Islet of Langerhans (tissue), 1 donor: ENCODE measurements around the gene GPR146.

Experiments used
- FAIRE-seq: peaks from one replicate; lab custom pipeline; 2011; peaks lifted over from hg19 to GRCh38; lab: Jason Lieb, UNC

GPR146 gene

DNA sequence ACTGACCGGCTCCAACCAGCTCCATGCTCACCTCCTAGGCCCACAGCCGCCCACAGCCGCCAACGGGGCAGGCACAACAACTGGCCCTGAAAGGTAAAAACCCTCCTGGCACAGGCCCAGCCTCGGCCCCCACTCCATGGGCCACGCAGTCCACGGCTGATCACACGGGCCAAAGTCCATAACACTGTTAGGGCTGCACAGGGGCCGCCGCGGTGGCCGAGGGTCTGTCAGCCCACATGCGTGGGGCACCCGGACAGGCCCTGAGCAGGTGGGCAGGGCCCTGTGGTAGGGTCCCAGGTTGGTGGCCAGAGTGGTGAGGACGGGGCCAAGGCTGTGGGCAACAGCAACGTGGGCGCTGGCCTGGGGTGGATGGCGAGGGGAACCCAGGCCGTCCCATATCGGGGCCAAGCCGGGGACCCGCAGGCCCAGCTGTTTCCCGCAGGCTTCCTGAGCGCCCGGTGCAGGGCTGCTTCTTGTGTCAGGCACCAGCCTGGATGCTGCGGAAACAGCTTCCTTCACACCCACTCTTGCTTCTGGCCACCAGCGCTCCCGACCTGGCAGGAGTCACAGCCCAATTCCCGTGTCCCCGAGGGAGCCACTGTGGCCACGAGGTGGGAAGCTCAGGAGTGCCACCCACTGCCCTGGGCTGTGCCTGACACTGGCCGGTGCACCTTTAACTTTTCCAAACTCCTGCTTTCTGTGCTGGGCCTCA lies 32.2 kb upstream of the GPR146 start:
- FAIRE-seq, result no peak

DNA sequence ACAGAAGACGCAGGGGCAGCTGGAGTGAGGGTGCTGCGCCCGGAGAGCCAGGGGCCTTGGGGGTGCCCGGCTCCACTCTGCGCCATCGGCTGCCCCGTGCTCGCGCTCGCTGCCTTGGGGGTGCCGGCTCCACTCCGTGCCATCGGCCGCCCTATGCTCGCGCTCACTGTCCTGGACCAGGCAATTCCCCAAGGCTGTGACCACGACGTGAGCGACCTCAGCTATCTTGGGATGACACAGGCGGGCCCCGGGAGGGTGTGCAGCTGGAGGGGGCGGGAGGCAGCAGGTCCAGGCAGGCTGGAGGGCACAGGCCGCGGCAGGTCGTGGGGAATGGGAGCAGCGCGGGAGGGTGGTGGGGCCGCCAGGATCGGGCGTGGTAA lies 31.6 kb upstream of the GPR146 start:
- no peak for FAIRE-seq

DNA sequence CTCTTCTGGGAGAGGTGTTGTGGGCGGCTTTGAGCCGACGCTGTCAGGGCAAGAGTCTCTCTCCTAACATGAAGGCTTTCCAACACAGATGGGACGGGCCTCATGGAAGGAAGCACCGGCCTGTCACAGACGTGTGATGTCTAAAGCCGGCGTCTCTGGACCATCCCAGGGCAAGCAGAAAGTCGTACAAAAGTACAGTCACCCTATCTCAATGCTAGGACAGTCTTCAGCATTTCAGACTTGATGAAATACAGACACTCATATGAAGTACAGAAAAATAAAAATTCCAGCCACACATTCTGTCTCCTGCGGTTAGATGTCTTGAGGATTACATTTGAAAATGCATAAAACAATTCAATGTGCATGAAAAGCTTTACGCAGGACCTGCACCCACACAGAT lies 30.8 kb upstream of the GPR146 start:
- FAIRE-seq, result no peak

DNA sequence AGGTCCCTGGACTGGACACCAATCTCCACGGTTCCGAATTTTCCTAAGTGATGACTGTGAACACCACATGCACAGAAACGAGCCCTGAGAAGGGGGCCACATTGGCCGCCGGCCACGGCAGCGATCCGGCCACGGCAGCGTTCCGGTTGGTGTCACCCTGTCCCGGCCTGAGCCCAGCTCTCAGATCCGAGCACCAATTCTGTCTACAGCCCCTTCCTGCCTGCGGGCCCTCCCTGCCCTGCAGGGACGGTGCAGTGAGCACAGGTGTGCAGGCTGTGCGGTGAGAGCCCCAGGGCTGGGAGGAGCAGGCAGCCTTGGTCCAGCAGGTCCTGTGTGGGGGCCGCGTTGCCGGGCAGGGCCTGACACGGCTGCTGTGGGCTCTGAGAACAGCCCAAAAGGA lies 29.7 kb upstream of the GPR146 start:
- no peak for FAIRE-seq

DNA sequence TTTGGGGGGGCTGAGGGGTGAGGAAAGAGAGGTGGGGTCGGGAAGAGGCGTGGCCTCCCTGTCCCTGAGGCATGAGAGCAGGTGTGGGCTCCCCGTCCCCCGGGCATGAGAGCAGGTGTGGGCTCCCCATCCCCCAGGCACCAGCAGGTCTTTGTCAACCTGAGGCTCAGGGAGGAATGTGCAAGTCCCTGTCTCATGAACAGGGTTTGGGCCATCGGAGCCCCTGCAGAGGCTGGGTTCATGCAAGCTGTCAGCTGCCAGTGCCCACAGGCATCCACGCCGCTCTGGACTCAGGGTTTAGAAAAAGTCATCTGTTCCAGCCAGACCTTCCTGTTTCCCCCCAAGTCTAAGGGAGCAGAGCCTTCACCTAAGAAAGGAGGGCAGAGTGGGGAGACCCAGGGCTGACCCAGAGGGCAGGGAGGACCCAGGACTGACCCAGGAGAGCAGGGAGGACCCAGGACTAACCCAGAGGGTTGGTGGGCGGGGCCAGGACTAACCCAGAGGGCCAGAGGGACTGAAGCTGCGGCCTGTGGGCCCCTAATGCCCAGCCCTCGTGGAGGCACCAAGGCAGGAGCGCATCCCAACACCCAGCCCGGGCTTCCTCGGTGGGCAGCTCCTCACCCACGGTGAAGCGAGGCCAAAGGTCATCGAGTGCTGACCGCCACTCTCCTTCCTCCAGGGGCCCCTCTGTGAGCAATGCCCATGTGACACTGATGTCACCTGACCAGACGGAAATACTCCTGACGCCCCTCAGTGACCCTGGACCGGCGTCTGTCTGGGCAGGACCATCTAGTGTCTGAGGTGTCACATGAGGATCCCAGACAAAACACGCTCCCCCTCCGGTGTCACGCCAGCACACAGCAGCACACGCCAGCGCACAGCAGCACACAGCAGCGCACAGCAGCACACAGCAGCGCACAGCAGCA lies 28.9 kb upstream of the GPR146 start:
- no peak for FAIRE-seq

DNA sequence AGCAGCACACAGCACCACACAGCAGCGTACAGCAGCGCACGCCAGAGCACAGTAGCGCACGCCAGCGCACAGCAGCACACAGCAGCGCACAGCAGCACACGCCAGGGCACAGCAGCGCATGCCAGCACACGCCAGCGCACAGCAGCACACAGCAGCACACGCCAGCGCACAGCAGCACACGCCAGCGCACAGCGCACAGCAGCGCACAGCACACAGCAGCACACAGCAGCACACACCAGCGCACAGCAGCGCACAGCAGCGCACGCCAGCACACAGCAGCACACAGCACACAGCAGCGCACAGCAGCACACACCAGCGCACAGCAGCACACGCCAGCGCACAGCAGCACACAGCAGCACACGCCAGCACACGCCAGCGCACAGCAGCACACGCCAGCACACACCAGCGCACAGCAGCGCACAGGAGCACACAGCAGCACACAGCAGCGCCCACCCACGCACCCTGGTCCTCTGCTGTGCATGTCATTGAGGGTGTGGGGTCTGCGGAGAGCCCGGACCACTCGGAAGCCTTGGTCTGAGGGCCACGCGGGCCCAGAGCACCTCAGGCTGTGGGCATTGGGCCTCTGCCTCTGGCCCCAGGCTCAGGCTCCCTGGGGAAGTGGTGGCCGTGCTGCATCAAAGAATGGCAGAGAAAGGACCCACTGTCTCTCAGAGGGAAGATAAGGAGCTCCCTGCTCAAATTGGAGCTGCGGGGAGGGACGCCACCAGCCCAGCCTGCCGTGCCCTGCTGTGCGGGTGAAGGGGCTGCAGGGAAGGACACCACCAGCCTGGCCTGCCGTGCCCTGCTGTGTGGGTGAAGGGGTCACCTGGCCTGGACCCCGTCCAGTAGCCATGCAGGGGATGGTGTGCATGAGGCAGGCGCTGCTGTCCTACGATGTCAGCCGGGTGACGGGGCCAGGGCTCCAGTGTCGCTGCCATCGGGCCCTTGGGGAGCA lies 27.5 kb upstream of the GPR146 start:
- FAIRE-seq, result no peak

DNA sequence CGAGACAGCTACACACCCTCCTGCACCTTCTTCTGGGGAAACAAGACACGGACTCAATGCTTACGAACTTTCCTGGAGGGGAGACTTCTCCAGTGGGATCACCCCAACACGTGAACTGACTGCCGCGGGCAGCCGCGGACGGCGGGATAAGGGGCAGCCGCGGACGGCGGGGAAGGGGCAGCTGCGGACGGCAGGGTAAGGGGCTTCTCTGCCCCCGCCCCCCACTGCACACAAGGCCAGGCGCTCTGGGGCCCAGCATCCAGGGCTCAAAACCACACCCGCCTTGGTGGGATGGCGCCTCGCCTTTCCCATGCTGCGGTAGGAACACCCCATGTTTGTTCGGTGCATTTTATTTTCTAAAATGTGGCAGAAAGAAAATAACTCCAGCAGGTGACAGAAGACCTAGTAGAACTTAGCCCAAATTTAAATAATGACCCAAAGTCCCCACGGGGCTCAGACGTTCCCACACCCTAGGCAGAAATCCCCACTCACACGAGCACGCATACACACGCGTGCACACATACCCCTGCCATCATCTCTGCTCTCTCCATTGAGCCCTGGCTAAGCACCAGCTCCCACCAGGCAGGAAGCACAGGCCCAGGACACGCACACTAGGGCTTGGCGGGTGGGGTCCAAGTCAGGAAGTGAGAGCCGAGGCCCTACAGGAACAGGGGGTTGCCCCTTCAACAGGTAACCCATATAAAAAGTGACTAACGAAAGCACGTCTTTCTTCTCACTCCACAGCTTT lies 26.6 kb upstream of the GPR146 start:
- no peak for FAIRE-seq

DNA sequence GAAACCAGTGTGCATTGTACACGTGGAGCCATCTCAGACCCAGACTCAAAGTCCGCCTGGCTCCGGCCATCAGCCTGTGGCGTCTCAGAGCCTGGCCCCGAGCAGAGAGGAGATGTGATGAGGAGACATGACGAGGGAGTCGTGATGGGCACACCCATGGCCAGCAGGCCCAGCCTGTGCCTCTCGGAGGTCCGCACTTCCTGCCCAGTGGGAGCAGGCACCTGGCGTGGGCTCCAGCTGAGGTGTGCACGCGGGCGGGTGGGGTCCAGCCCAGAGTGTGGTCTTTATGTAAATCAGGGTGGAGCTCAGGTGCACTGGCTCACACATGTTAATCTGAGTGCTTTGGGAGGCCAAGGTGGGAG lies 26.0 kb upstream of the GPR146 start:
- FAIRE-seq, result no peak

DNA sequence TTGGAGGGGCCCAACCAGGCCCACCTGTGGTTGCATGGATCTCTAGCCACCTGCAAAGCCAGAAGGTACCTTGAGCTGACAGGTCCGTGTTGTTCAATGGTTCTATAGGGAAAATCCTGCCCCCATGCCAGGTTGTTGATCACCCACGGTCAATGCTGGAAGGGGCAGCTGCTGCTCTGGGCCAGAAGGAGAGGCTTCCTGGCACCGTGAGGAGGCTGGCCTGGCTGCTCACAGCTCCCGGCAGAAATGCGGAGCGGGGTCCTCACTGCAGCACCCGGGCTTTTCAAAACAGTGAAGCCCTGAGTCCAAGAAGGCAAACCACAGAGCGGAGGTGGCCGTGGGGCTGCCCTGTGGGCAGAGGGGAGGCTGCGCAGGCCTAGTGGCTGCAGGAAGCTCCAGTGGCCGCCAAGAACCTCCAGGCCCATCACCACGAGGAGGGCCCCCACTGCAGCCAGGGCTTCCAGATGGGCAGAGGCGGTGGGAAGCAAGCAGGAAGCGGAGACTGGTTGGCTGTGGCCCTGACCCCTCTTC lies 25.0 kb upstream of the GPR146 start:
- FAIRE-seq, result no peak

DNA sequence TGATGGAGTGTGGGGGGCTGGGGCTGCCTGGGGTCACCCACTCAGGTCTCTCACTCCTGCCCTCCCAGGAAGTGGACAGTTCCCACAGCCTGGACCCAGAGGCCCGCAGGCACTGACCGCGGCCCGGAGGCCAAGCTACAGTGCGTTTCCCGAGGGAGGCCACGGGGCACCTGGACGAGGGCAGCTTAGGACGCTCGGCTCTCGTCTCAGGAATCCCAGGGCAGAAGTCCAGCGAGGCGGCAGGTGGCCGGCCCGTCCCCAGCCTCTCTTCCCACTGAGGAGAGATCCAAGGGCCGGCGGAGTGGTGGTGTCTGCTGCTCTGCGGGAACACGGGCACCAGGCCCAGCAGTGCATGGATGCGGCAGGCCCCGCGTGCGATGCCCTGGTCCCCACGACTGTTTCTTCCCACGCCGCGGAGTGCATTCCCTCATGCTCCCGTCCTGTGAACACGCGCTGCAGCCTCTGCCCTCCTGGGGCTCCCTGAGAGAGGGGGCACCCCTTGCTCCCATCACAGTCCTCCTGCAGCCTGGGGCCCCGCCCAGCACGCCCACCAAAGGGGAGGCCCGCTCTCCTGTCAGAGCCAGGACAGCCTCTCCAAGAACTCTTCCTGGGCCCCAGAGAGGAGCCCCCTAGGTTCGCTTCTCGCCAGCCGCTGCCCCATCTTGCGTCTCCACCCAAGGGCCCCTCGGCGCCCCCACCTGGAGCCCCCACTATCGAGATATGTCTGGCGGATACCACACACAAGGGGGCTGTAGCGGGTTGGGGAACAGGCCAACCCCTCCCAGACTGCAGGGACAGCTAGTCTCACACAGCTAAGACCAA lies 24.3 kb upstream of the GPR146 start:
- FAIRE-seq, result no peak

DNA sequence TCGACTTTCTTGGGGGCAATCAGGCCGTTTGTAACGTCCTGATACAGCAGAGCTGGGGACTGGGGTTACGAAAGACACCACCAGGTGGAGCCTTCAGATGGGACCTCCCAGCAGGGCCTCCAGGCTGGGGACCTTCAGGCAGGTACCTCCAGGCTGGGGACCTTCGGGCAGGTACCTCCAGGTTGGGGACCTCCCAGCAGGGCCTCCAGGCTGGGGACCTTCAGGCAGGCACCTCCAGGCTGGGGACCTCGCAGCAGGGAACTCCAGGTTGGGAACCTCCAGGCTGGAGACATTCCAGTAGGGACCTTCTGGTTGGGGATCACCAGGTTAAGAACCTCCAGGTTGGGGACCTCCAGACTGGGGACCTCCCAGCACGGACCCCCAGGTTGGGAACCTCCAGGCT lies 23.5 kb upstream of the GPR146 start:
- no peak for FAIRE-seq

DNA sequence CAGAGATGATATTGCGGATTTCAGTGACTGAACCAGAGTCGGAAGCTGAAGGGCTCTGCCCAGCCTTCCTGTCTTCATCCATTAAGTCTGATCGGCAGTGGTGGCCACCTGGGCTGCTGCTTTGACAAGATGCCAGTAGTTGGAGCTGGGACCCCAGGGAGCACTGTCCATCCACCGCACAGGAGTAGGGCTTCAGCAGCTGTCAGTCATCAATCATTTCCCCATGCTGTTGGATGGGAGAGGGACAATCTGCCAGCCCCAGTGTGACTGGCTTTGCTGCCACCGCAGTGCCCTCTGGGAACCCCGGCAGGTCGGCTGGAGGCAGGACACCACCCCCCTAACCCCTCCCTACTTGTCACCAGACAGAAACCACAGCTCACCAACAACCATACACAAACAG lies 23.0 kb upstream of the GPR146 start:
- no peak for FAIRE-seq

DNA sequence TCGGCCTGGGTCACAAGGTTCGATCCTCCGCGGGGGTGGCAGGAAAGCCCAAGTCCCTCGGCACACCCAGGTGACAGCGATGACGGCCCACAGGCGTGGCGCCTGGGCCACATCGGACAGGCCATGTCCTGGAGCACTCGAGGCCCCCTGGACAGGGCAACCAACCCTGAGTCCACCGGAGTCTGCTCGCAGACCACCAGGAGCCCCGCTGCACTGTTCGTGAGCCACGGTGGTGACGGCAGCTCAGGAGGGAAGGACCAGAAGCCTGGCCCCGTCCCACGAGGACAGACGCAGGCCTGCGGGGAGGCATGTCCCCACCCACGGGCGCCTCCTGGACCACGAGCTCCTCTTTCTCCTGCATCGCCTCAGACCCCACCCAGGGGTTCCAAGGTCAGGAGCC lies 22.4 kb upstream of the GPR146 start:
- no peak for FAIRE-seq

DNA sequence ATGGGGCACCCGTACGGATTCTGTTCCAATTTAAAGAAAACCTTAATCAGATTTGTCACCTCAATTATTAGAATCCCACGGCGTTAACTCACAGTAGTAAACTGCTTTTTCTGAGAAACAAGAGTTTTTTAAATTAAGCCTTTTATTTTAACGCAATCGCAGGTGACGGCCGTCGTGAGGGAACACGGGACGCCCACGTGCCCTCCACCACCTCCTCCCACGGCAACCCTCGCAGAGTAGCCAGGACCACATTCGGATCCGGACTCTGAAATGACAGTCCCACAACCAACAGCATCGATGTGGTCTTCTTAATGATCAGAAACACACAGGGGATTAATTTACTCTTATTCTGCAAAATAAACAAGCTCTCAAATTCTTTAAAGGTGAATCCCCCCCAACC lies 22.0 kb upstream of the GPR146 start:
- no peak for FAIRE-seq

DNA sequence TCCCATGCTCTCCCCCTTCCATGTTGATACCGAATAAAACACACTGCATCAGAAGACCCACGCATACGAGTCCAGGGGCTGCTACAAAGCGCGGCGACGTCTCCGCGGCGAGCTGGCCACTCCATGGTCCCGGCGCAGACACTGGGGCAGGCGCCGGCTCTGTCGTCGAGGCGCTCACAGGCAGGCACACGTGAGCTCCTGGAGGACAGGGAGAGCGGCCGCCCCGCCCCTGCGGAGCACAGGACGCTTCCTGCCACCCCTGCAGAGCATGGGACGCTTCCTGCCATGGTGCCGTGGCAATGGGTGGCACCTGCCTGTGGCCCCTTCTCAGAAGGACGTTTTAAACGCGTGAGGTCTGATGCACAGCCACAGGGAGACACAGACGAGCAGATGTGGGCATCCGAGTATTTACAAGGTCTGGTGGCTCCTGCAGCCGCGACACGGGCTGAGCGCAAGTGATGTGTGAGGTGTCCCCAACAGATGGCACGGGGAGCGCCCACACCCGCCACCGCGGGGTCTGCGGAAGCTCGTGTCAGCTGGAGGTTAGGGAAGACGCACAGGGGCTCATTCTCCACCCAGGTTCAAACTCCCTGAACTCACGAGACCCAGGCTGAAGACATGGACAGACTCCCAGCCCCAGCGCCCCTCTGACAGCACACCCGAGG lies 21.4 kb upstream of the GPR146 start:
- no peak for FAIRE-seq

DNA sequence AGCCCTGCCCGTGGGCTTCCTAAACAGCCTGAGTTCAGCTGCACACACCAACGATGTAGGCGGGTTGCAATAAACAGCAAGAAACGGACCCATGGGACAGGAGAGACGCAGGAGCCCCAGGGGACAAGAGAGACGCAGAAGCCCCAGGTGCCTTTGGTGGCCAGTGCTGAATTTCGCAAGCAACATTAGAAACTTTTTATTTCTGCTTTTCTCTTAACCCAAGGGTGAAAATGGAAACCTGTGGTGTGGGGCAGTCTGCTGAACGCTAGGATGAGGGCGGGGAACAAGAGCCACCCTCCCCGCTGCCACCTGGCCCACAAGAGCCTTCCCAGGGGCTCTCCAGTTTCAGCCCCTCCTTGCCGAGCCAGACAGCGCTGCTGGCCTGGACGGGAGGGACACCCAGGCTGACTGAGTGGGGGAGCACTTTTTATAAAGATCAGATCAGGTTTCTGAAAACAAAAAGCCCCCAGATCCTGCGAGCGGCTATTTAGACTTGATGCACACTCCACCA lies 20.0 kb upstream of the GPR146 start:
- no peak for FAIRE-seq

DNA sequence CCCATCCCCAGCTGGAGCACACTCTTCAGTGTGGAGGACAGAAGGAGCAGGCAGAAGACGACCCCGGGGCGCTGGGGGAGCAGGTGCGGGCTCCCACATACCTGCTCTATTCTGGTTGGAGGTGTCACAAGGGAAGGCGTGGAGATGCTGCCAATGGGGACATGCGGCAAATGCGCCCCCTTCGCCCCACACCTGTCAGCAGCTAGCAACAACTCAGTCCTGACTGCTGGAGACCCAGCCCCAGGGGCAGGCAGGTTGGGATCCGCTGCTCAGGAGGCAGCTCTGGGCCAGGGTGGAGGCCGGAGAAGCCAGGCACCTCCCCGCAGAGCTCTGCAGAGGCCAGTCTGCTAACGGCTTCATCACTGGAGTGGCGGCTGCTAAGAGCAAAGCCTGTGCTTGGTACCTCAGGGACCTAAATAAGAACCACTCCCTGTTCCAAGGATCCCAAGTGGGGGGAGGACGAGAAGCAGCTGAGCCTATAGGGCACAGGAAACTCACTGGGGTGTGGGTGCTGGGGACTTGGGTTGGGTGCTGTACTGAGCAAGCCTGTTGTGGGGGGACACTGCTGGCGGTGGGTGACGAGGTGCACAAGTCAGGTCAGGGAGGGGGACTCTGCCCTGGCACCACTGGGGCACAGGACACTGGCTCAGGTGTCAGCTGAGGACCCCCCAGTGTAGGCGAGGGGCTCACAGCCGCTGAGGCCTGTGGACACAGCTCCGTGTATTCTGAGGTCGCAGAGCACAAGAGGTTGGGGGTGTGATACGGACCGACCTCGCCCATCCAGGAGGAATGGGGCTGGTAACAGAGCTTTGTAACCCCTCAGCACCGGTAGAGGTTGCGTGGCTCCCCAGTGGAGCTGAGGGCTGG lies 19.2 kb upstream of the GPR146 start:
- no peak for FAIRE-seq

DNA sequence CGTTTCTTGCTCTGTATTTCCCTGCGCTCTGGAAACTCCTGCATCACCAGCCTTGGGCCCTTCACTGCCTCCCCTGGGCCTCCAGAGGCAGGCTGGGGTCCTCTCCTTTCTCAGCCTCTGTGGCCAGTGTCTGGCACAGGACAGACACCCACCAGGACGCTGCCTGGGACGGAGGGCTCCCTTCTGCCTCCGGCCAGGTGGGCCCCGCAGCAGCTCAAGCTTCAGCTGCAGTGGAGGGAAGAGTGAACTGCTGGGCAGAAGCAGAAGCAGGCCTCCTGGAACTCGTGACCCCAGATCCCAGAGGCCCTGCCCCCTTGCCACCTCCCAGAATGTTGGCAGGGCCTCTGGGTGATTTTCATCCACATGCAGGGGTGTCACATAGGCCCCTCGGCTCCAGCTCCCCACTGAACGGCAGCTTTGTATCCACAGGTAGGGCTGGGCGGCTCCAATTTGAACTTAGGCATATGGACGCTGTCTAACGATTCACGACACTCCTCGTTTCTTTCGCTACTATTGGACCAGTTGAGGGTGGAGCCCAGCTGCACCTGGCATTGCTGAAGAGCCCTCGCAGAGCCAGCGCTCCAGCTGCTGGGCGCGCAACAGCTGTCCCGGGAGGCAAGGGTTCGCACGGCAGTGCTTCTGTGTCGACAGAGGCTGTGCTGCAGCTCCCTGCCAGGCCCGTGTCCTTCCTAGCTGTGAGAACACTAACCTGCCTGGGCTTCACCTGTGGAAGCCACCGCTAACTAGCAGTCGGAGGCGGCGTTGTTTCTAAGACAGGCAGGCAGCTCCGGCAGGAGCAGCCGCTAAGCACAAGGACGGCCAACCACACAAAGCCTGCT lies 18.4 kb upstream of the GPR146 start:
- FAIRE-seq, result no peak
